NCI-H526 treated with DMSO at 0.1 percent for 48 hours (cell line): Measurements from ENCODE around the gene CRISPLD2.

Experiments
- DNase-seq: peaks from one replicate; lab custom pipeline; 2025; lab: John Stamatoyannopoulos, UW

The CRISPLD2 gene

GRCh38 chr16:84800158-84800978, 19.4 kb upstream of the CRISPLD2 start:
- no peak for DNase-seq

- no peak for DNase-seq
Observed at GRCh38 chr16:84803146-84803545, 16.6 kb upstream of the CRISPLD2 start.

GRCh38 chr16:84804326-84804725, 15.5 kb upstream of the CRISPLD2 start:
- no peak for DNase-seq

DNA sequence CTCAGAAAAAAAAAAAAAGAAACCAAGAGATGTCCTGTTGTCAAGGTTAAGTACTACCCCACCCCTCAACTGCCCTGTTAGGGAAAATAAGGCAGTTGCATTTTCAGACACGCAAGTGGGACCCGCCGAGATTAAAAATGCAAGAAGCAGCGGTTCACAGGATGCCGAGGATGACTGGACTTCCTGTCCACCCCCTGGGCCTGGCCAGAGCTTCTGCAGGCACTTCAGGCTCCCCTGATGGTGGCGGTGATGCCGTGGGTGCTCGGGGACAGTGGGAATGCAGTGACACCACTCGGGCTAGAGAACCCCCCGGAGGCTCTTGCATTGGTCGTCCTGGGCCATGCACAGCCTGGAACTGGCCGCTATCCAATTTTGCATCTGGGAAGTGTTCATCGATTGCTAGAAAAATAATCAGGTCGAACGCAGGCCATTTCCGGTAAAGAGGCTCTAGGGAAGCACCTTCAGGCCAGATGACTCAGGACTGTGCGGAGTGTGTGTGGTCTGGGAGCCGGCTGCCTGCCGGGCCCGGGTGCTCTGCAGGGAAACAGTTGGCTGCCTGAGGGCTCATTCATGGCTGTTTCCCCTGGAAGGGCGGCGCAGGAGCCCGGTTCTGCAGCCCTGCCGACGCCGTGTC, 13.4 kb upstream of the CRISPLD2 start:
- no peak for DNase-seq

DNA sequence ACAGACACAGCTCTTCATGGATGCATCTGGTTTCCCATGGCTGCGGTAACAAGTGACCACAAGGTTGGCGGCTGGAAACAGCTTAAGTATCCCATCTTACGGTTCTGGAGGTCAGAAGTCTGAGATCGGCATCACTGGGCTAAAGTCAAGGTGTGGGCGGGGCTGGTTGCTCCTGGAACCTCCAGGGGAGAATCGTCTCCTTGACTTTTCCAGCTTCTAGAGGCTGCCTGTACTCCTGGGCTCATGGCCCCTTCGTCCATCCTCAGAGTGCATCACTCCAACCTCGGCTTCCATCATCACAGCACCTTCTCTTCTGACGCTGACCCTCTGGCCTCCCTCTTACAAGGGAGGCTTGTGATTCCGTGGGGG, 12.9 kb upstream of the CRISPLD2 start:
- DNase-seq: no peak

GRCh38 chr16:84807776-84808175, 12.0 kb upstream of the CRISPLD2 start:
- no peak for DNase-seq

DNA sequence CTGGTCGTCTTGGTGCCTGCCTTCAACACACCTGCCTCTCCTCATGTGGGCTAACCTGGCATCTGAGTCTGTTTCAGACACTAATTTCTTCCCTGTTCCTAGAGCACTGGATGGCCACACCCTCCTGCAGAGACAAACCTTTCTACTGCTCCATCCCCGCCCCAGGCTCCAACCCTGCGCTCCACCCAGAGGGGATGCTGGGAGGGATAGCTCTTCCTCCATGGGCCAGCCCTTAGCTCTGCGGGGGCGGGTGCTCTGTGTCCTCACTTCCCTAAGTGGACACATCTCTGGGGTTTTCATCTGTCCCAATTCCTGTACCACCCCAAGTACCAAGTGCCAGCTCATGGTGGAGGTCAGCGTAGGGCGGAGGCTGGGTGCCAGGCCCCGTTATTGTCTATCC, 11.0 kb upstream of the CRISPLD2 start:
- DNase-seq: no peak

DNA sequence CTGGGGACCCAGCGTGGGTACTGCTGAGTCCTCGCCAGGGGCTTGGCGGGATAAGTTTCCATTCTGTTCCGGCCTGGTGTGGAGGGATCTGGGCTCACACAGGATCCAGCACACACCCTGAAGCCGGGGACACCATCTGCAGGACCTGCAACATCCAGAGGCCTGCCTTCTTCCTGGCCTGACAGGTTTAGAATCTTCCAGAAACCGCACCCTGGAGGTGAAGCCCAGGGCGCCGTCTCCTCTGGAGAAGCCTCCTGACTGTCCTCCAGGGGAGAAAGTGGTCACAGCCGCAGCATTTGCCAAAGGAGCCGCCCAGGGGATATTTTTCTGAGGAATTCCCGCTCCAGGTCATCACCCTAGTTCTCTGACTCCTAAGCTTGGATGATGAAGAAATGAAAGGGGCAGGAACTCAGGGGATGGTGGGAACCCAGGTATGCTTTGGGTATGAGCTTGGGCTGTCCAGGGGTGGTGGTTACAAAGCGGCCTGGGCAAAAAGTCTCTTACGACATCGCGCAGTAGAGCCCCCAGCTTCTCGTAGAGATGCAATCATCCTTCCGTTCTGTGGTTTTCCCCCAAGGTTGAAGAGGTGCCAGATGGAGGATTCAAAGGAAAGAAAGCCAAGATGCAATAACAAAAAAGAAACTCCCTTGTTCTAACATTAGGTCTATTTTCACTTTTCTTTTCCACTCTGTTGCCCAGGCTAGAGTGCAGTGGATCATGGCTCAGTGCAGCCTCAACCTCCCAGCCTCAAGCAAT, 9.1 kb upstream of the CRISPLD2 start:
- DNase-seq: no peak

- no peak for DNase-seq
Observed at GRCh38 chr16:84811529-84811928, 8.3 kb upstream of the CRISPLD2 start.

GRCh38 chr16:84813141-84813934, 6.4 kb upstream of the CRISPLD2 start:
- DNase-seq: no peak

DNA sequence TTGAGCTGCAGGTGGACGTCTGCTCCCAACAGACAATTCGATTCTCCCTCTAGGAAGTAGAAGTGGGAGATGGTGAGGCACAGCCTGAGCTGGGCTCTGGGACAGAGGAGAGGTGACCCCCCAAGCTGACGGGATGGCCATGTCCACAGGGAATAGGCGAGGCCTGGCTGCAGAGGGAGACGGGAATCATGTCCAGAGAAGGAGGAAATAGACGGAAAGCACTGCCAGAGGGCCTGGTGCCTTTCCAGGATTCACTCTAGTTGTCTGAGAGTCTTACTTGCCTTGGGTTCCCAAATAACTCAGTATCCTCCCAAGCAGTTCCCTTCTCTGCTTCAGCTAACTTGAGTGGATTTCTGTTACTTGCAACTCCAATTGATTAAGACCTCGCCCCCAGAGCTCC, 4.3 kb upstream of the CRISPLD2 start:
- no peak for DNase-seq

- DNase-seq: no peak
Observed at GRCh38 chr16:84816023-84816422, 3.8 kb upstream of the CRISPLD2 start.

DNA sequence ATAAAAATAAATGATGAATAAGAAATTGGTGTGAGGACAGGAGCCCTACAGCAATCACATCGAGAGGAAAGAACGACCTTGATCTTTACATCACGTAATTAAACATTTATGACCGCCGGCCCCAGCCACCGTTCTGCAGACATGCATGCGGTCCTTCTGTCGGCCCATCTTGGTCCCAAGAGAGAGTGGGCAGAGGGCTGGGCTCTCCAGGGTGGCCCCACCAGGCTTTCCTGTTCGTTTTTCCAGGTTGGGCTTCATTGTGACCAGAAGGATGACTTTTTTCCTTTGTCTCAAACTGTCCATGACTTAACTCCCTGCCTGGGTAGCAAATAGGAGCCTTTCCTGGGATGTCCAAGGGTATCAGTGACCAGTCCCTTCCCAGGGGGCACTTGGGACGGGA, 3.3 kb upstream of the CRISPLD2 start:
- no peak for DNase-seq

GRCh38 chr16:84817206-84817605, 2.6 kb upstream of the CRISPLD2 start:
- DNase-seq: no peak

GRCh38 chr16:84817613-84818012, 2.2 kb upstream of the CRISPLD2 start:
- DNase-seq: no peak

DNA sequence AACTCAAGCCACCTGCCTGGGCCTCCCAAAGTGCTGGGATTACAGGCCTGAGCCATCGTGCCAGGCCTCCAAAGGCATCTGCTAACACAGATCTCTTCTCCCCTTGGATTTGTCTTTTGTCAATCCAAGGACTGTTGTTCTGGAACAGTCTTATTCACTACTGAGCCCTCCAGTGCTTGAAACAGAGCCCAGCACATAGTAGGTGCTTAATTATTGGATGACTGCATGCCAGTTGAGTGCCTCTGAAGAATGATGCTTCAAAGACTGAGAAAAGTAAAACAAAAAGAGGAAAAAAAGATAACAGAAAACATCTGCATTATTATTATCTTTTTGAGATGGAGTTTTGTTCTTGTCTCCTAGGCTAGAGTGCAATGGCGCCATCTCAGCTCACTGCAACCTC, 1.7 kb upstream of the CRISPLD2 start:
- DNase-seq: no peak

DNA sequence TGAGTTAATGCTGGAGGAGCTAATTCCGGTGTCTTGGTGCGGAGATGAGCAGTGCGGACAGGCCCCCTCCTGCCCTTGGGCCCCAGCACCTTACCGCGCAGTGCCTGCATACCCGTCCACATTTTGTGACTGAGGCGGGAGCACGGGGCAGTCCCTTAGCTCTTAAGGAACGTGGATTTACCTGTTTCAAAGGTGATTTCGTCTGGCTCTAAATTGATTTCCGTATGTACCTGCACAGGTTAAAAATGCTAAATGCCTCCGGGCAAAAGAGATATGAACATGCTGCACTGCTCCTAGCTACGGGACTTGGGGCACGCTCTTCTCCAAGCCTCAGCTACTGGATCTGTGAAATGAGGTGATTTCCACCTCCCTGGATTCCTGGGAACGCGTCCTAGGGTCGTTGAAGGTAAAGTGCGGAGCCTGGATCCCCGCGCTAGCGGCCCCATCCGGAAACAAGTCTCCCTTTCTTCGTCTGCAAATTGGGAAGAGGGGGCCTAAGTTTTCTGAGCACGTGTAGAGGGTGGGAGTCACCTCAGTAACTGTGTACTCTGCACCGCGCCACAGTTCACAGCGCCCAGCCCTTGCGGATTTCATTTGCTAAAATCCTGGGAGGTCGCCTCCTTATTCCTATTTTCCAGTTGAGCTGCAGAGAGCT, 669 bp upstream of the CRISPLD2 start:
- DNase-seq: no peak

GRCh38 chr16:84820305-84820684, 510 bp downstream of the CRISPLD2 start:
- DNase-seq: no peak

- no peak for DNase-seq
Observed at GRCh38 chr16:84820771-84821170, 986 bp downstream of the CRISPLD2 start.

DNA sequence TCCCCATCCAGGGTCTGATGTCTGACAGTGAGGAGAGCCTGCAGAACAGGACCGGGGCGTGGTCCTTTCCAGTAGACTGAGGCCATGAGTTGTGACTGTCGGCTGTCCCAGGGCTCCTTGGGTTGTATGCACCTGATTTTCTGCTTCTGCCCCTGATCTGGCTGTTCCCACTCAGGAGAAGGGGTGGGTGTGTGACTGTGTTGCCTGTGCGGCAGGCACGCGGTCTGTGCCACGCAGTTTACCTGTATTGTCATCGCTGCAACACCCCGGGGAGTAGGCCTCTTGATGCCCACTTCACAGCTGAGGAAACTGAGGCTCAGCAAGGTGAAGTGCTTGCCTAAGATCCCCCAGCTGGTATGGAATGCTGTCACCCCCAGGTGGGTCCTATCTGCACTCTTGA, 1.4 kb downstream of the CRISPLD2 start:
- DNase-seq: no peak

DNA sequence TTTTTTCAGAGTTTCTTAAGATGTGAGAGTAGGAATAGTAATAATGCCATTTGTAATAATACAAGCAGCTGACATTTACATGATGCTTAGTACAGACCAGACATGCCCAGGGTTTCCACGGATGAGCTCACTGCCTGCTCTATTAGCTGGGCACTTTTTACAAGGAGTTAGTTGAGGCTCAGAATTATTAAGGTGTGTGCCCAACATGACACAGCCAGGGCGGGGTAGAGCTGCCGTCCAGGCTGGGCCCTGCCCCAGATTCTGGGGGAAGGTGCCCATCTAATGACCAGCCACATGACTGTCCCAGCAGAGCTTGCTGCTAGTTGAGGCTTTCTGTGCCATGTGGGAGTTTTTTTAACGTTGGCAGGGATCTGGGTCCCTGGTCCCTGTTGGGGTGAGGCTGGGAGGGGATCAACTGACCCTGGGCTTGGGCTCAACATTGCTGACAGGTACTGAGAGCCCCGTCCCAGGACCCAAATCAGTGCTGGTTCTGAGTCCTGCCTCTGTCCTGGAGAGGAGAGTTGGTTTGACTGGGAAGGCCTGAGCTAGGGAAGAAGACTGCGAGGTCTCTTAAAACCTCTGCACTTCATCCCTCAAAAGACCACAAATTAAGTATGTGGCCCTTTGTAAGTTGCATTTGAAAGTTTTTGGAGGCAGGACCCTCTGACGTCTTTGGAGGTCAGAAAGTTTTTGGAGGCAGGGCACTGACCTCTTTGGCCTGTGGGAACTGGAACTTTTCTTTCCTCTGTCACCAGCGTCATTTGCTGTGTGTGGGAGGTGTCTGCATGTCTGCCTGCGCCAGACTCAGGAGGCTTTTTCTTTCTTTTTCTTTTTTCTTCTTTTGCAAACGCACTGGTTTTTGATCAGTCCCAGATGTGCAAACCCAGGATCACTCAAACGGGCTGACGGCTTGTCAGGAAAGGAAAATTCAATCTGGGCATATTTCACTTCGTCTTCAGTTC, 2.2 kb downstream of the CRISPLD2 start:
- DNase-seq: no peak
